Sigmoid colon (tissue), 7 donors: ENCODE results near the gene PDHX. TPM values are rescaled to one million over a fixed set of nuclear protein-coding genes. Genes with fewer than 3 reads are reported as not detected.
"Not testable (repeated sequence)": the region's sequence is repeated elsewhere in the genome, so short reads cannot be mapped to it uniquely, and the experiment has no call there.

Experiments used
- DNase-seq: peaks from one replicate; pipeline ENCODE4 v3.0.0-alpha.2; 2019
- H3K27ac ChIP-seq, 4 donors: fragments of 200-600 bp; sonication (generic); one replicate each; pipeline ENCODE4 v1.5.1; 2016 to 2019; ENCODE audit warnings: mild to moderate bottlenecking in 1 of 4
- H3K27me3 ChIP-seq, 3 donors: fragments of 200-600 bp; sonication (generic); one replicate each; pipeline ENCODE4 v1.5.1; 2019; ENCODE audit warnings: mild to moderate bottlenecking in 1 of 3
- H3K36me3 ChIP-seq, 4 donors: fragments of 200-600 bp; sonication (generic); one replicate each; pipeline ENCODE4 v1.5.1; 2016 to 2019
- H3K4me1 ChIP-seq, 4 donors: fragments of 200-600 bp; sonication (generic); one replicate each; pipeline ENCODE4 v1.5.1; 2017 to 2019
- H3K4me3 ChIP-seq, 4 donors: fragments of 200-600 bp; sonication (generic); one replicate each; pipeline ENCODE4 v1.5.1; 2017 to 2019; ENCODE audit warnings: mild to moderate bottlenecking in 2 of 4, moderate library complexity in 1 of 4
- H3K9me3 ChIP-seq, 4 donors: fragments of 200-600 bp in 3 of 4; sonication (generic) in 3 of 4; one replicate each; pipeline versions ENCODE4 v1.5.1 to v1.6.1; 2013 to 2019
- EP300 ChIP-seq, 4 donors: sonication (generic); formaldehyde crosslinking; IDR thresholded peaks; one replicate each; pipeline ENCODE4 v1.6.1; 2017; ENCODE audit warnings: antibody characterized with exemption in 4 of 4
- POLR2A ChIP-seq, 2 donors: fragments of 450-650 bp; IDR thresholded peaks; one replicate each; pipeline ENCODE4 v1.6.1; 2016; ENCODE audit warnings: antibody characterized with exemption in 2 of 2, mild to moderate bottlenecking in 2 of 2, moderate library complexity in 2 of 2
- POLR2AphosphoS5 ChIP-seq, 4 donors: sonication (generic); formaldehyde crosslinking; IDR thresholded peaks; one replicate each; pipeline ENCODE4 v1.6.1; 2017; ENCODE audit warnings: antibody characterized with exemption in 4 of 4
- WGBS, 2 donors: extraction: QIAGEN DNeasy Blood & Tissue Kit; methylation state at CpG; one replicate each; pipeline ENCODE4 v1.1.7; 2013; 5-methylcytosine and 5-hydroxymethylcytosine counted together
- intact Hi-C: fragments of 100-400 bp; cut with DNase I; formaldehyde crosslinking; loops from one replicate; pipeline ENCODE4 v1.15.1; 2023
- polyA plus RNA-seq, 3 donors: library from polyadenylated mRNA; stranded (reverse); fragments of 200-250 nt; gene quantifications; one replicate each; pipeline ENCODE4 v1.2.3, GENCODE V29; 2013
- total RNA-seq, 4 donors: library from RNA; depleted of rRNA; stranded (reverse); fragments of >200 nt; gene quantifications; one replicate each; pipeline ENCODE4 v1.1.0, GENCODE V29; 2016
- TF ChIP-seq, protein P1 (sequence below), 4 experiments: fragments of 450-650 bp in 3 of 4; fragments of 200-600 bp in 1 of 4; IDR thresholded peaks; one replicate each; pipeline ENCODE4 v1.5.1; 2016 to 2019; ENCODE audit warnings: antibody characterized with exemption in 4 of 4, mild to moderate bottlenecking in 3 of 4, moderate library complexity in 2 of 4
- donor health status: healthy with polysubstance abuse.
- donor health status: Bipolar disorder and iron deficiency.
- donor health status: healthy.

PDHX gene
- total and polyA plus RNA-seq, 7 donors = 22.2 to 41.4 (median 29.6) TPM

DNA sequence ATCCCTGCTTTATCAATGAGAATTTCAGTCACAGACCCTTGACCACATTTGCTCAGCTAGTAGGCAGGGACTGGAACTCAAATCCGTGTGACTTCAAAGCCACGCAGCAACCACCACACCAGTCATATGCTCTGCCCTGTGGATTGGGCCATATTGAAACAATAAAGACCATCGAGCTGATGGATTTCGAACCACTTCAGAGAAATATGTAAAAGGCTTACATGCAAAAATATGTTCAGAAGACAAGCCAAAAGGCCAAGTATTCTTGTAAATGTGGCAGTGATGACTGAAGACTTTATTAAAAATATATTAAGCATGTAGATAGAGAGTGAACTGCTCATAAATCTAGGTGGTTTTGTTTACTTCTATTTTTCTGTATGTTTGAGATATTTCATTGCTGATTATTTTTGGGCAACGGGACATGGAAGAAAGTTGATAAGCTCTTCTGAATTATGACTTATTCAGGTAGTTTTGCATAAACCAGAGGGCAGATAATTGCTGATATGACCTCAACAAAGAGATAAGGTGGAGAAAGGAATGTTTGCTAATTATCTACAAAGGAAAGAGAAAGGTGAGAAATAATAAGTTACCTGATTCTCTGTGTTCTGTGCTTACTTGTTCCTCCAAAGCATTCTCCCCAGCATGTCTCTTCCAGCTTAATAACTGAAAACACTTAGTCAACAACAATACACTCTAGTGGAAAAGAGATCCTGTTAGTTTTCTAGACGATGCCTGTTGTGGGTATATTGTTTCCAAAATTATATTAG, 99.4 kb downstream of the PDHX start:
- intact Hi-C loops = no loop called here
- Histone ChIP-seq H3K27me3 (no peaks in the 10 kb centered on the region), H3K4me1 (peaks cover 0 to 14% (median 7%) of the 10 kb centered on the region in 4 donors), H3K9me3 (no peaks in the 10 kb centered on the region), H3K27ac (no peak overlapping the region), H3K36me3 (no peaks in the 10 kb centered on the region), H3K4me3 (no peak overlapping the region)
- 75 to 84% methylated on average over 6 of the region's 6 CpGs for WGBS, 2 donors
- DNase-seq = no peak
- TF ChIP-seq, protein P1, sequence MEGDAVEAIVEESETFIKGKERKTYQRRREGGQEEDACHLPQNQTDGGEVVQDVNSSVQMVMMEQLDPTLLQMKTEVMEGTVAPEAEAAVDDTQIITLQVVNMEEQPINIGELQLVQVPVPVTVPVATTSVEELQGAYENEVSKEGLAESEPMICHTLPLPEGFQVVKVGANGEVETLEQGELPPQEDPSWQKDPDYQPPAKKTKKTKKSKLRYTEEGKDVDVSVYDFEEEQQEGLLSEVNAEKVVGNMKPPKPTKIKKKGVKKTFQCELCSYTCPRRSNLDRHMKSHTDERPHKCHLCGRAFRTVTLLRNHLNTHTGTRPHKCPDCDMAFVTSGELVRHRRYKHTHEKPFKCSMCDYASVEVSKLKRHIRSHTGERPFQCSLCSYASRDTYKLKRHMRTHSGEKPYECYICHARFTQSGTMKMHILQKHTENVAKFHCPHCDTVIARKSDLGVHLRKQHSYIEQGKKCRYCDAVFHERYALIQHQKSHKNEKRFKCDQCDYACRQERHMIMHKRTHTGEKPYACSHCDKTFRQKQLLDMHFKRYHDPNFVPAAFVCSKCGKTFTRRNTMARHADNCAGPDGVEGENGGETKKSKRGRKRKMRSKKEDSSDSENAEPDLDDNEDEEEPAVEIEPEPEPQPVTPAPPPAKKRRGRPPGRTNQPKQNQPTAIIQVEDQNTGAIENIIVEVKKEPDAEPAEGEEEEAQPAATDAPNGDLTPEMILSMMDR (IDR thresholded peaks at IDR 0.05) = no peak
- no peak for TF ChIP-seq POLR2AphosphoS5 (IDR thresholded peaks at IDR 0.05)
- TF ChIP-seq EP300 (IDR thresholded peaks at IDR 0.05) = no peak
- no peak for TF ChIP-seq POLR2A (IDR thresholded peaks at IDR 0.05)

DNA sequence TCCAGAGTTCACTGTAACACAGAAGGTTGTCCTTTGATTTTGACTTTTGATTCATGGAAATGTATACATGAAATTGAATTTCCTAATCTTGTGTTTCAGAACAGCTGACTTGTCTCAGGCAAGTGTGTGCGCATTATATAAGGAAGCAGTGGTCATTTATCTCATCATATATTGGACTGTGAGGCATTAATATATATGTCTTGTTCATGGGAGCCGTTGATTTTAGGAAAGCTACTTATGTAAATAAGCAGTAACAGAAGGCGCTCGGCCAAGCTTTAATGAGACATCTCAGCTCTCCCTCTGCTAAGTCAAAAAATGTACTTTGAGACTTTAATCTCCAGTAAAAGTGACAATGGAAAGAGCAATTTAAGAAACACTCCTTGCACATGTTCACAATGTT, 100.5 kb downstream of the PDHX start:
- intact Hi-C loops = no loop called here
- no peak for DNase-seq
- H3K27me3 ChIP-seq = no peaks in the 10 kb centered on the region
- peaks cover 0 to 14% (median 7%) of the 10 kb centered on the region in 4 donors for H3K4me1 ChIP-seq
- no peak overlapping the region for H3K4me3 ChIP-seq
- H3K27ac ChIP-seq = no peak overlapping the region
- H3K9me3 ChIP-seq = no peaks in the 10 kb centered on the region
- WGBS, 2 donors = 21 to 69% methylated on average over 4 of the region's 4 CpGs
- TF ChIP-seq, protein P1 (IDR thresholded peaks at IDR 0.05) = no peak
- TF ChIP-seq POLR2AphosphoS5 (IDR thresholded peaks at IDR 0.05) (no peak), EP300 (IDR thresholded peaks at IDR 0.05) (no peak), POLR2A (IDR thresholded peaks at IDR 0.05) (no peak)
- H3K36me3 ChIP-seq = no peaks in the 10 kb centered on the region

DNA sequence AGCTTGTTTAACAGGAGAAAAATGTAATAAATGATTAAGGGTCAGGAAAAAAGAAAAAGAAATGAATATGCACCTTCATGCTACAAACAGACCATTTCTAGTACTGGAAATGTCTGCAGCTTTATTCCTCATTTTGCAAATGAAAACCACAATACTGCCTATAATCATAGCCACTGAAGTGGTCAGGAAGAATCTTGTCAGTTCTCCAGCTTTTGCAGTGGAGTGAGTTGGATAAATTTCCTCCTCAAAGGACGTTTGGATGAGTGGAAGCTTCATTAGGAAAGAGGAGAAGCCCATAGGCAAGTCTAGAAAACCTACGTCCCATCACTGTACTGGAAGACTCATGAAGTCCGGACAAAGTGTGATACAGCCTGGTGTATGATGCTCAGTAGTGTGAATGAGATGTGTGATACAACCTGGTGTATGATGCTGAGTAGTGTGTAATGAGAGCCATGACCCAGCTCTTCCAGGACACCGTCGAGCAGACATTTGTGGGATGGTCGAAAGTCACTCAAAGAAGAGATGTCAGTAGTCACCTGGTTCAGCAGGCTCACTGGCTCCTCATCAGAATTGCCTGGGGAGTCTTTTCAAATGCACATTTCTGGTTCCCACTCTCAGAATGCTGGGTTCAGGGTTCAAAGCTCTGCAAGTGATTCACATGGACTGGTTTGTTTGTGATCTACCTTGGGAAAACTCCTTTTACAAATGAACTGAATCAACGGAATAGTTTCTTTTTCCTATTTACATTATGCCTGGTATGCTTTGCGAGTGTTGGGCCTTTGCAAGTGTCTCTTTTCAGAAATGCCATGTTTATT, 101.3 kb downstream of the PDHX start:
- Histone ChIP-seq H3K27ac (no peak overlapping the region), H3K9me3 (no peaks in the 10 kb centered on the region), H3K4me3 (no peak overlapping the region), H3K36me3 (no peaks in the 10 kb centered on the region), H3K4me1 (peaks cover 0 to 14% (median 7%) of the 10 kb centered on the region in 4 donors), H3K27me3 (no peaks in the 10 kb centered on the region)
- TF ChIP-seq EP300 (IDR thresholded peaks at IDR 0.05) (no peak), POLR2A (IDR thresholded peaks at IDR 0.05) (no peak), POLR2AphosphoS5 (IDR thresholded peaks at IDR 0.05) (no peak)
- TF ChIP-seq, protein P1 (IDR thresholded peaks at IDR 0.05) = no peak
- intact Hi-C loops = no loop called here
- WGBS, 2 donors = 80 to 81% methylated on average over 8 of the region's 8 CpGs
- no peak for DNase-seq

DNA sequence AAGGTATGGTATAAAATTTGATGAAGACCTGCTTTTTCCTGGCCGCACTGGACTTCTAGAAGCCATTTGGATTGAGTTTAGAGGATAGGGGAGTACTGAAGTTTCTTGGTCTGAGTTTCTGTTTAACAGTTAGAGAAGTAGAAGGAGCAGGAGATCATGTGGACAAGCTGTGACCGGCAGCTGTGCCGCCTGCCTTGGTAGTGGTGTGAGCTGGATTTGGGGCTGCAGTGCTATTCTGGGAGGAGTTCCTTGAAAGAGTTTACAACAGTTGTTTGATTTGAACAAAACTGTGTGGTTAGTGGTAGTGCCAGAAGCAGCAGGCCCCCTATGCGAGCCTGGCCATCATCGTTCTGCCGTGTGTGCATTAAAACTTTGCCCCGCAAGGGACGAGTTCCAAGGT, 105.2 kb downstream of the PDHX start:
- Histone ChIP-seq H3K4me3 (no peak overlapping the region), H3K4me1 (no peaks in the 10 kb centered on the region), H3K27ac (no peak overlapping the region), H3K36me3 (no peaks in the 10 kb centered on the region), H3K27me3 (no peaks in the 10 kb centered on the region), H3K9me3 (peaks cover 0 to 2% (median 0%) of the 10 kb centered on the region in 4 donors)
- no peak for DNase-seq
- intact Hi-C loops = no loop called here
- TF ChIP-seq POLR2A (IDR thresholded peaks at IDR 0.05) (no peak), EP300 (IDR thresholded peaks at IDR 0.05) (no peak), POLR2AphosphoS5 (IDR thresholded peaks at IDR 0.05) (no peak)
- TF ChIP-seq, protein P1 (IDR thresholded peaks at IDR 0.05) = no peak
- WGBS, 2 donors = 95% methylated on average over 8 of the region's 8 CpGs

DNA sequence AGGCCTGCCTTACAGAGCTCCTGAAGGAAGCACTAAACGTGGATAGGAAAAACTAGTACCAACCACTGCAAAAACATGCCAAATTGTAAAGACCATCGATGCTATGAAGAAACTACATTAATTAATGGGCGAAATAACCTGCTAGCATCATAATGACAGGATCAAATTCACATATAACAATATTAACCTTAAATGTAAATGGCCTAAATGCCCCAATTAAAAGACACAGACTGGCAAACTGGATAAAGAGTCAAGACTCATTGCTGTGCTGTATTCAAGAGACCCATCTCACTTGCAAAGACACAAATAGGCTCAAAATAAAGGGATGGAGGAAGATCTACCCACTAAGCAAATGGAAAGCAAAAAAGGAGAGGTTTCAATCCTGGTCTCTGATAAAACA, 107.5 kb downstream of the PDHX start:
- H3K27me3 ChIP-seq, H3K4me1 ChIP-seq, H3K4me3 ChIP-seq, DNase-seq, intact Hi-C loops, H3K36me3 ChIP-seq, H3K9me3 ChIP-seq, H3K27ac ChIP-seq: not testable (repeated sequence)
- WGBS, 2 donors = 92 to 93% methylated on average over 3 of the region's 3 CpGs

DNA sequence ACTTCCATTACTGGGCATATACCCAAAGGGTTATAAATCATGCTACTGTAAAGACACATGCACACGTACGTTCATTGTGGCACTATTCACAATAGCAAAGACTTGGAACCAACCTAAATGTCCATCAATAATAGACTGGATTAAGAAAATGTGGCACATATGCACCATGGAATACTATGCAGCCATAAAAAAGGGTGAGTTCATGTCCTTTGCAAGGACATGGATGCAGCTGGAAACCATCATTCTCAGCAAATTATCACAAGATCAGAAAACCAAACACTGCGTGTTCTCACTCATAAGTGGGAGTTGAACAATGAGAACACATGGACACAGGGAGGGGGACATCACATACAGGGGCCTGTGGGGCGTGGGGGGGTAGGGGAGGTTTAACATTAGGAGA, 111.6 kb downstream of the PDHX start:
- H3K4me1 ChIP-seq = peaks cover 0 to 11% (median 4%) of the 10 kb centered on the region in 4 donors
- 83 to 86% methylated on average over 4 of the region's 4 CpGs for WGBS, 2 donors
- DNase-seq, H3K27ac ChIP-seq, intact Hi-C loops, H3K36me3 ChIP-seq, H3K9me3 ChIP-seq, H3K4me3 ChIP-seq, H3K27me3 ChIP-seq: not testable (repeated sequence)
